Measurements from ENCODE around the gene UFSP1.

Gene UFSP1

DNA sequence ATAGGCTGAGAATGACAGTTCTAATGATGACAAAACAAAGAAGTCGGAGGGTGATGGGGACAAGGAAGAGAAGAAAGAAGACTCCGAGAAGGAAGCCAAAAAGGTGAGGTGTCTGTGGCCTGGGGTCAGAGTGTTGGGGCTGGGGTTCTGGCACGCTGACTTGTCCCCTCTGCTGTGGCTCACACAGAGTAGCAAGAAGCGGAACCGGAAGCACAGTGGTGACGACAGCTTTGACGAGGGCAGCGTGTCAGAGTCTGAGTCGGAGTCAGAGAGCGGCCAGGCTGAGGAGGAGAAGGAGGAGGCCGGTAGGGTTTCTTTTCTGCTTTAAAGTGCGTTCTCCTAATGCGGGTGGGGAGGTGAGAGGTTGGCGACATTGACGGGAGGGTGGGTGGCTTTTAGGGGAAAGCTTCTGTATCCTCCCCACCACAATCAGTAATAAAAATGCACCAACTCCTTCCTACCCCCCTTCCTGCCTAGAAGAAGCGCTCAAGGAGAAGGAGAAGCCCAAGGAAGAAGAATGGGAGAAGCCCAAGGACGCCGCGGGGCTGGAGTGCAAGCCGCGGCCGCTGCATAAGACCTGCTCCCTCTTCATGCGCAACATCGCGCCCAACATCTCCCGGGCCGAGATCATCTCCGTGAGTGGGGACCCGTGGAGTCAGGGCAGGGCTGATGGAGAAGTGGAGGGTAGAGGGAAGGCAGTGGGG is 4.6 kb downstream of the UFSP1 start:
- Histone ChIP-seq H3K4me2 (ENCODE audit: low read depth, low read length) (no peak overlapping the region), H3K4me3 (ENCODE audit: low read length) (no peak overlapping the region), H3K27me3 (replicated peaks; ENCODE audit: insufficient read depth, low read length) (no peaks in the 10 kb centered on the region), H3K9me2 (replicated peaks; ENCODE audit: insufficient read depth, low read length) (no peaks in the 10 kb centered on the region), H3K27ac (ENCODE audit: low read length) (no peak overlapping the region), H4K20me1 (ENCODE audit: insufficient read depth, low read length) (no peaks in the 10 kb centered on the region; the same call in 1 of the 2 replicates), H3K9ac (ENCODE audit: low read length) (no peak overlapping the region), H3F3A (ENCODE audit: insufficient read depth, low read length) (peaks cover 12% of the 10 kb centered on the region; the same call in 1 of the 2 replicates), H3K36me3 (replicated peaks; ENCODE audit: insufficient read depth, low read length) (peaks cover 45% of the 10 kb centered on the region), H3K4me1 (ENCODE audit: low read length) (peaks cover 6% of the 10 kb centered on the region), H2AFZ (ENCODE audit: low read length) (no peak overlapping the region), H3K79me2 (ENCODE audit: low read length) (peaks cover 35% of the 10 kb centered on the region), H3K9me3 (replicated peaks; ENCODE audit: insufficient read depth, low read length) (no peaks in the 10 kb centered on the region)
- no peak for DNase-seq
- TF ChIP-seq CTCF (IDR thresholded peaks at IDR 0.05; ENCODE audit: low read length) (no peak), EZH2phosphoT487 (IDR thresholded peaks at IDR 0.05; ENCODE audit: low read length) (no peak), EZH2 (optimal IDR thresholded peaks at IDR 0.05; ENCODE audit: low read depth, low read length) (no peak)

- Histone ChIP-seq H3K9ac (ENCODE audit: low read length) (no peak overlapping the region), H4K20me1 (ENCODE audit: insufficient read depth, low read length) (no peaks in the 10 kb centered on the region; the same call in 1 of the 2 replicates), H3K27me3 (replicated peaks; ENCODE audit: insufficient read depth, low read length) (no peaks in the 10 kb centered on the region), H3K4me3 (ENCODE audit: low read length) (no peak overlapping the region), H3K4me2 (ENCODE audit: low read depth, low read length) (no peak overlapping the region), H3K9me3 (replicated peaks; ENCODE audit: insufficient read depth, low read length) (no peaks in the 10 kb centered on the region), H3K36me3 (replicated peaks; ENCODE audit: insufficient read depth, low read length) (peaks cover 37% of the 10 kb centered on the region), H3F3A (ENCODE audit: insufficient read depth, low read length) (peaks cover 12% of the 10 kb centered on the region; the same call in 1 of the 2 replicates), H3K4me1 (ENCODE audit: low read length) (no peaks in the 10 kb centered on the region), H2AFZ (ENCODE audit: low read length) (no peak overlapping the region), H3K9me2 (replicated peaks; ENCODE audit: insufficient read depth, low read length) (no peaks in the 10 kb centered on the region), H3K27ac (ENCODE audit: low read length) (no peak overlapping the region), H3K79me2 (ENCODE audit: low read length) (peaks cover 45% of the 10 kb centered on the region)
- no peak for DNase-seq
- no peak for TF ChIP-seq EZH2phosphoT487 (IDR thresholded peaks at IDR 0.05; ENCODE audit: low read length)
- TF ChIP-seq CTCF (IDR thresholded peaks at IDR 0.05; ENCODE audit: low read length) = no peak
Observed at GRCh38 chr7:100882785-100883526, 6.6 kb downstream of the UFSP1 start.

- no peaks in the 10 kb centered on the region for H3K4me1 ChIP-seq (ENCODE audit: low read length)
- no peak for DNase-seq
- H2AFZ ChIP-seq (ENCODE audit: low read length) = no peak overlapping the region
- H3K27me3 ChIP-seq (replicated peaks; ENCODE audit: insufficient read depth, low read length) = no peaks in the 10 kb centered on the region
- H3K79me2 ChIP-seq (ENCODE audit: low read length) = peaks cover 53% of the 10 kb centered on the region
- H3K4me2 ChIP-seq (ENCODE audit: low read depth, low read length) = no peak overlapping the region
- no peaks in the 10 kb centered on the region for H3K9me2 ChIP-seq (replicated peaks; ENCODE audit: insufficient read depth, low read length)
- peaks cover 32% of the 10 kb centered on the region for H3K36me3 ChIP-seq (replicated peaks; ENCODE audit: insufficient read depth, low read length)
- H3K9me3 ChIP-seq (replicated peaks; ENCODE audit: insufficient read depth, low read length) = no peaks in the 10 kb centered on the region
- no peak overlapping the region for H3K4me3 ChIP-seq (ENCODE audit: low read length)
- H3F3A ChIP-seq (ENCODE audit: insufficient read depth, low read length) = peaks cover 9% of the 10 kb centered on the region; the same call in 1 of the 2 replicates
- no peak for TF ChIP-seq CTCF (IDR thresholded peaks at IDR 0.05; ENCODE audit: low read length)
- TF ChIP-seq EZH2 (optimal IDR thresholded peaks at IDR 0.05; ENCODE audit: low read depth, low read length) = no peak
- TF ChIP-seq EZH2phosphoT487 (IDR thresholded peaks at IDR 0.05; ENCODE audit: low read length) = no peak
- H4K20me1 ChIP-seq (ENCODE audit: insufficient read depth, low read length) = no peaks in the 10 kb centered on the region; the same call in 1 of the 2 replicates
- no peak overlapping the region for H3K9ac ChIP-seq (ENCODE audit: low read length)
- H3K27ac ChIP-seq (ENCODE audit: low read length) = no peak overlapping the region
Observed at GRCh38 chr7:100882201-100882600, 7.3 kb downstream of the UFSP1 start.
